HepG2 (cell line): ENCODE data around the gene SLC4A2. TPM values are rescaled to one million over a fixed set of nuclear protein-coding genes. Genes with fewer than 3 reads are reported as not detected.

Experiments
- ATAC-seq: fragments of 200-7000 bp; cut with Tn5 transposase; 3 replicates; pipeline ENCODE4 v1.9.1; 2020; ENCODE audit warnings: mild to moderate bottlenecking, moderate library complexity
- BruUV-seq: library from RNA; stranded (reverse); fragments of 400-500 nt; replicated peaks from 2 replicates; lab custom pipeline; 2021; lab: Mats Ljungman, UMichigan
- CTCF ChIA-PET: fragments of 300-600 bp; formaldehyde crosslinking; extraction: SDS; loops from one replicate; lab custom pipeline; 2021; ENCODE audit warnings: low total read pairs, inconsistent platforms, low intra/inter-chr PET ratio; lab: Yijun Ruan, JAX
- POLR2A ChIA-PET: fragments of 350-600 bp; sonication (Branson Sonifier 250); formaldehyde crosslinking; loops from one replicate; lab custom pipeline; 2020; ENCODE audit warnings: antibody characterized with exemption, inconsistent platforms; lab: Yijun Ruan, JAX
- DNase-seq: peaks from one replicate; pipeline ENCODE4 v3.0.0-alpha.2; 2015; ENCODE audit warnings: low spot score
- FAIRE-seq: peaks from 3 replicates; lab custom pipeline; 2011; peaks lifted over from hg19 to GRCh38; lab: Jason Lieb, UNC
- H2AFZ ChIP-seq: one replicate; pipeline ENCODE4 v1.6.1; 2011; ENCODE audit warnings: low read length, inconsistent platforms
- H3K27ac ChIP-seq: fragments of 300-600 bp; 3 replicates; pipeline ENCODE4 v1.8.0; 2011; ENCODE audit warnings: mixed run types, mild to moderate bottlenecking, mixed read lengths, low read length, inconsistent platforms; ENCODE audit not compliant: insufficient read depth; ENCODE audit errors: extremely low read length
- H3K27me3 ChIP-seq, 2 experiments: fragments of 200-600 bp in 1 of 2; 2 replicates in 1 of 2; 3 replicates in 1 of 2; pipeline versions ENCODE4 v1.6.0 to v1.8.0; 2011; ENCODE audit warnings: low read length in 2 of 2, mild to moderate bottlenecking in 2 of 2, moderate library complexity in 2 of 2, inconsistent platforms in 1 of 2; ENCODE audit not compliant: insufficient read depth in 2 of 2, control insufficient read depth in 1 of 2
- H3K36me3 ChIP-seq, 2 experiments: fragments of 200-600 bp in 1 of 2; replicated peaks in 1 of 2; 2 replicates in 1 of 2; 3 replicates in 1 of 2; pipeline versions ENCODE4 v1.5.1 to v1.8.0; 2011; ENCODE audit warnings: low read length in 2 of 2, inconsistent platforms in 1 of 2; ENCODE audit not compliant: insufficient read depth in 2 of 2, control insufficient read depth in 1 of 2
- H3K4me1 ChIP-seq: 2 replicates; pipeline ENCODE4 v1.5.1; 2012; ENCODE audit warnings: low read length, inconsistent platforms; ENCODE audit not compliant: insufficient read depth
- H3K4me2 ChIP-seq: 2 replicates; pipeline ENCODE4 v1.6.0; 2011; ENCODE audit warnings: low read depth, low read length, inconsistent platforms
- H3K4me3 ChIP-seq, 3 experiments: fragments of 200-600 bp in 1 of 3; sonication (generic), shearing (Covaris generic) in 1 of 3; replicated peaks in 1 of 3; 2 replicates each; pipeline ENCODE4 v1.5.1; 2011 to 2016; ENCODE audit warnings: low read length in 3 of 3, inconsistent platforms in 2 of 3, low read depth in 2 of 3, mild to moderate bottlenecking in 2 of 3, control low read depth in 1 of 3, mixed read lengths in 1 of 3; ENCODE audit not compliant: insufficient read depth in 1 of 3
- H3K79me2 ChIP-seq: one replicate; pipeline ENCODE4 v1.6.1; 2011; ENCODE audit warnings: low read length, inconsistent platforms; ENCODE audit not compliant: insufficient read depth
- H3K9ac ChIP-seq: 2 replicates; pipeline ENCODE4 v1.6.0; 2011; ENCODE audit warnings: mild to moderate bottlenecking, low read depth, low read length, inconsistent platforms; ENCODE audit not compliant: insufficient read depth
- H3K9me3 ChIP-seq: 2 replicates; pipeline ENCODE4 v1.5.1; 2012; ENCODE audit warnings: mild to moderate bottlenecking, low read length
- H4K20me1 ChIP-seq: 2 replicates; pipeline ENCODE4 v1.6.0; 2011; ENCODE audit warnings: inconsistent platforms, mild to moderate bottlenecking, low read length, moderate library complexity; ENCODE audit not compliant: insufficient read depth
- CBX5 ChIP-seq: sonication (generic); formaldehyde crosslinking; IDR thresholded peaks from 2 replicates; pipeline ENCODE4 v1.4.0; 2020; ENCODE audit warnings: missing genetic modification reagents, borderline replicate concordance
- TIGD3 ChIP-seq: sonication (generic); formaldehyde crosslinking; IDR thresholded peaks from 2 replicates; pipeline ENCODE4 v1.5.1; 2020; ENCODE audit warnings: mild to moderate bottlenecking, missing genetic modification reagents, borderline replicate concordance
- ZBTB46 ChIP-seq: sonication (generic); formaldehyde crosslinking; IDR thresholded peaks from 2 replicates; pipeline ENCODE4 v1.4.0; 2020; ENCODE audit warnings: mild to moderate bottlenecking, missing genetic modification reagents, borderline replicate concordance
- WGBS: methylation state at CpG from one replicate; pipeline ENCODE4 v1.1.6; 2017; ENCODE audit warnings: low lambda C conversion rate; 5-methylcytosine and 5-hydroxymethylcytosine counted together
- in situ Hi-C: cut with HindIII; loops from 2 replicates; pipeline ENCODE4 v1.10.0; 2017; ENCODE audit warnings: low pct_unique_long_range_greater_than_20kb; ENCODE audit not compliant: extremely low pct_ligation_motif_present
- intact Hi-C: fragments of 100-400 bp; cut with micrococcal nuclease; formaldehyde crosslinking; loops from one replicate; pipeline ENCODE4 v1.10.0; 2022; ENCODE audit not compliant: unreplicated experiment
- polyA plus RNA-seq, 8 experiments: library from polyadenylated mRNA; depleted of rRNA in 3 of 8; stranded (reverse) in 7 of 8; unstranded in 1 of 8; fragments of >200 nt; fragmentation: Illumina TruSeq in 4 of 8; extraction: Trizol in 4 of 8; gene quantifications; 2 replicates each; pipeline versions ENCODE4 v1.2.1 to v1.2.3, GENCODE V29; 2011 to 2016; ENCODE audit warnings: low read depth in 4 of 8, missing spikeins in 1 of 8, mixed read lengths in 1 of 8; ENCODE audit not compliant: insufficient read depth in 1 of 8
- total RNA-seq, 5 experiments: library from RNA; depleted of rRNA; stranded (reverse); fragments of >200 nt; fragmentation: Illumina TruSeq; extraction: Trizol; gene quantifications; 2 replicates each; pipeline ENCODE4 v1.2.3, GENCODE V29; 2016; ENCODE audit warnings: low read depth in 1 of 5

Gene SLC4A2
- total and polyA plus RNA-seq, 2 of the 13 experiments (the other 11 are each of a cell fraction or from before 2014, with no cell fraction given): 51.9 to 73.4 TPM

GRCh38 chr7:151053751-151054150, 5.6 kb upstream of the SLC4A2 start (continued):
- TF ChIP-seq TIGD3 (CRISPR knock-in tag): no peak
- TF ChIP-seq, all 625 proteins: peak for 0

GRCh38 chr7:151056283-151056665, 3.1 kb upstream of the SLC4A2 start:
- no peak overlapping the region for H2AFZ ChIP-seq
- in situ Hi-C loops (no loop called here), intact Hi-C loops (no loop called here)
- H3K36me3 ChIP-seq: 0 out of 5 replicates have a peak, but pooled peaks cover 0 to 2% of the 10 kb centered on the region in 2 experiments
- no peaks in the 10 kb centered on the region; a peak in 1 of 5 replicates for H3K27me3 ChIP-seq
- DNase-seq (no peak), ATAC-seq (no peak), FAIRE-seq (no peak)
- TF ChIP-seq CBX5 (CRISPR knock-in tag) (no peak), ZBTB46 (CRISPR knock-in tag) (no peak)
- no peaks in the 10 kb centered on the region for H3K9me3 ChIP-seq
- WGBS: 79% methylated on average over 6 of the region's 6 CpGs
- H3K4me2 ChIP-seq: peak overlapping the region; percentile 99
- H4K20me1 ChIP-seq: no peaks in the 10 kb centered on the region
- H3K27ac ChIP-seq: no peak overlapping the region
- POLR2A ChIA-PET: no interaction called here
- H3K4me1 ChIP-seq: peaks cover 32% of the 10 kb centered on the region
- H3K4me3 ChIP-seq: peak overlapping the region in 1 of 3 experiments; percentile 90; a peak in 1 of 6 replicates
- CTCF ChIA-PET: interaction anchor here (0.7 kb wide), 1 partner anchor 28 kb away, joined by 3 read pairs; the partner anchor contains the start of gene ABCB8
- BruUV-seq: no TSS peak
- H3K79me2 ChIP-seq: peaks cover 12% of the 10 kb centered on the region
- no peak overlapping the region for H3K9ac ChIP-seq
